Heart right ventricle (tissue), 16 donors: ENCODE data around the gene LRP1-AS. TPM values are rescaled to one million over a fixed set of nuclear protein-coding genes. Genes with fewer than 3 reads are reported as not detected.
"Not testable (repeated sequence)": the region's sequence is repeated elsewhere in the genome, so short reads cannot be mapped to it uniquely, and the experiment has no call there.

Experiments
- ATAC-seq, 8 donors: fragments of 200-7000 bp; cut with Tn5 transposase; one replicate each; pipeline ENCODE4 v1.9.1; 2020; ENCODE audit warnings: mild to moderate bottlenecking in 8 of 8, moderate library complexity in 8 of 8, moderate number of reproducible peaks in 1 of 8
- DNase-seq, 2 donors: peaks; one replicate each; pipeline ENCODE4 v3.0.0-alpha.2; 2020
- H3K27ac ChIP-seq, 10 donors: fragments of 200-600 bp; sonication (generic) in 2 of 10; one replicate each; pipeline versions ENCODE4 v1.5.0 to v1.8.0; 2020 to 2022; ENCODE audit warnings: mild to moderate bottlenecking in 3 of 10
- H3K27me3 ChIP-seq, 7 donors: fragments of 200-600 bp; one replicate each; pipeline ENCODE4 v1.8.0; 2021 to 2022; ENCODE audit warnings: mild to moderate bottlenecking in 2 of 7
- H3K36me3 ChIP-seq, 9 donors: fragments of 200-600 bp; sonication (generic) in 1 of 9; one replicate each; pipeline versions ENCODE4 v1.5.0 to v1.8.0; 2020 to 2022; ENCODE audit warnings: mild to moderate bottlenecking in 2 of 9
- H3K4me1 ChIP-seq, 9 donors: fragments of 200-600 bp; sonication (generic) in 1 of 9; one replicate each; pipeline versions ENCODE4 v1.5.0 to v1.8.0; 2020 to 2022; ENCODE audit warnings: mild to moderate bottlenecking in 4 of 9
- H3K4me3 ChIP-seq, 10 donors: fragments of 200-600 bp; sonication (generic) in 2 of 10; one replicate each; pipeline versions ENCODE4 v1.5.0 to v1.8.0; 2020 to 2022; ENCODE audit warnings: mild to moderate bottlenecking in 7 of 10, moderate library complexity in 2 of 10
- H3K9me3 ChIP-seq, 11 donors: fragments of 200-600 bp in 10 of 11; sonication (generic) in 2 of 11; one replicate each; pipeline versions ENCODE4 v1.5.0 to v1.8.0; 2013 to 2022; ENCODE audit warnings: mild to moderate bottlenecking in 2 of 11, control low read depth in 1 of 11, moderate library complexity in 1 of 11
- WGBS, 2 donors: extraction: QIAGEN DNeasy Blood & Tissue Kit; methylation state at CpG; one replicate each; pipeline ENCODE4 v1.1.7; 2013; ENCODE audit warnings: inconsistent platforms in 1 of 2; 5-methylcytosine and 5-hydroxymethylcytosine counted together
- intact Hi-C, 10 donors: fragments of 100-400 bp; cut with DNase I; formaldehyde crosslinking; loops; one replicate each; pipeline versions ENCODE4 v1.11.1 to v1.14.2; 2022
- polyA plus RNA-seq, 2 donors: library from polyadenylated mRNA; stranded (reverse); fragments of 200-250 nt; gene quantifications; one replicate each; pipeline ENCODE4 v1.2.3, GENCODE V29; 2013
- total RNA-seq, 10 donors: library from RNA; stranded (reverse); fragmentation: NEBNext Ultra II Directional in 3 of 10; extraction: Animal tissue kit (Norgen Biotek cat#: 25700) in 3 of 10; gene quantifications; one replicate each; pipeline versions ENCODE4 v1.2.1 to v1.2.4, GENCODE V29; 2021 to 2023
- TF ChIP-seq, protein P1 (sequence below), 9 donors: fragments of 200-600 bp; sonication (generic) in 2 of 9; IDR thresholded peaks; one replicate each; pipeline versions ENCODE4 v1.5.0 to v1.8.0; 2021 to 2022; ENCODE audit warnings: antibody characterized with exemption in 9 of 9, mild to moderate bottlenecking in 5 of 9, moderate library complexity in 1 of 9
- donor health status: Arrhythmogenic right ventricular cardiomyopathy.
- donor health status: ischemic (EF 13 %, LVEDD 7.1; RV severe dilation, severe dysfunction).
- donor health status: healthy with polysubstance abuse.
- donor health status: DM: no; HTN: yes; CAD: no.
- donor health status: DM: no; HTN: no; CAD: no.
- donor health status: ischemic (EF 25% LVEDD 6.9; RV normal size, moderate dysfunction).
- donor health status: ischemic (EF 25% LVEDD 5.7; RV mildly dilated, moderate dysfunction).
- donor health status: healthy.
- donor health status: DM: yes; HTN: yes; CAD: no.
- donor health status: Ischemic cardiomyopathy.
- donor health status: ischemic (EF 35%, LVEDD 5.7; RV mildly dilated, moderate dysfunction).
- donor health status: nonischemic (EF 11% LVEDD 7.7; RV severe dilation, severe dysfunction).
- donor health status: DM: yes; HTN: yes; CAD: no.
- donor health status: PGD.
- donor health status: ischemic (EF 29% LVEDD 5.4; RV normal size, mild dysfunction).
- donor health status: nonischemic (EF 23%, LVEDD 6.1; RV moderate dilation, normal function).

Gene LRP1-AS
- total and polyA plus RNA-seq, 12 donors: not detected

DNA sequence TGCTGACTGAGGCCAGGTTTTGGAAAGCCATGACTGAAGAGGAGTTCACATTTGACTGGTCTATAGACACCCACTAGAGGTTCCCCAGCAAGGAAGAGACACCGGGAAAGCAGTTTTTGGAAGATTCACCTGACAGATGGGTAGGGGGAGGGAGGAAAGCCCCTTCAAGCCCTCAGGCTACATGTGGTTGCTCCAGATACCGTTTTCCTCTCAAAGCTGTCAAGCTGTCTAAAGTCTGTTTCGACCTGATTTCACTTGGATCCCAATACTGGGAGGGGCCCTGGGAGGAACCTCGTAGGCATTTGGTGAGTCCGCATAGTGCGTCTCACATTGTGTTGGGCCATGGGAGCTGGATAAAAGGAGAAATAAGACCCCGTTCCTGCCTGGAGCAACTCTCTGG, 20.9 kb downstream of the LRP1-AS start:
- ATAC-seq (no peak), DNase-seq (no peak)
- Histone ChIP-seq H3K36me3 (no peaks in the 10 kb centered on the region), H3K27ac (peak overlapping the region in 8 of 10 donors; percentile 93 to 100 (median 99)), H3K9me3 (no peaks in the 10 kb centered on the region), H3K27me3 (peaks cover 0 to 20% (median 0%) of the 10 kb centered on the region in 7 donors), H3K4me3 (peak overlapping the region in 3 of 10 donors; percentile 75 to 99 (median 97)), H3K4me1 (peaks cover 3 to 44% (median 24%) of the 10 kb centered on the region in 9 donors)
- WGBS, 2 donors: 64 to 68% methylated on average over 7 of the region's 7 CpGs
- TF ChIP-seq, protein P1, sequence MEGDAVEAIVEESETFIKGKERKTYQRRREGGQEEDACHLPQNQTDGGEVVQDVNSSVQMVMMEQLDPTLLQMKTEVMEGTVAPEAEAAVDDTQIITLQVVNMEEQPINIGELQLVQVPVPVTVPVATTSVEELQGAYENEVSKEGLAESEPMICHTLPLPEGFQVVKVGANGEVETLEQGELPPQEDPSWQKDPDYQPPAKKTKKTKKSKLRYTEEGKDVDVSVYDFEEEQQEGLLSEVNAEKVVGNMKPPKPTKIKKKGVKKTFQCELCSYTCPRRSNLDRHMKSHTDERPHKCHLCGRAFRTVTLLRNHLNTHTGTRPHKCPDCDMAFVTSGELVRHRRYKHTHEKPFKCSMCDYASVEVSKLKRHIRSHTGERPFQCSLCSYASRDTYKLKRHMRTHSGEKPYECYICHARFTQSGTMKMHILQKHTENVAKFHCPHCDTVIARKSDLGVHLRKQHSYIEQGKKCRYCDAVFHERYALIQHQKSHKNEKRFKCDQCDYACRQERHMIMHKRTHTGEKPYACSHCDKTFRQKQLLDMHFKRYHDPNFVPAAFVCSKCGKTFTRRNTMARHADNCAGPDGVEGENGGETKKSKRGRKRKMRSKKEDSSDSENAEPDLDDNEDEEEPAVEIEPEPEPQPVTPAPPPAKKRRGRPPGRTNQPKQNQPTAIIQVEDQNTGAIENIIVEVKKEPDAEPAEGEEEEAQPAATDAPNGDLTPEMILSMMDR (IDR thresholded peaks at IDR 0.05): no peak
- intact Hi-C loops: loop anchor here in 4 of 10 donors (2.0 to 5.0 kb wide), 3 partner anchors 46 to 116 kb away; no protein-coding TSS in a partner anchor

DNA sequence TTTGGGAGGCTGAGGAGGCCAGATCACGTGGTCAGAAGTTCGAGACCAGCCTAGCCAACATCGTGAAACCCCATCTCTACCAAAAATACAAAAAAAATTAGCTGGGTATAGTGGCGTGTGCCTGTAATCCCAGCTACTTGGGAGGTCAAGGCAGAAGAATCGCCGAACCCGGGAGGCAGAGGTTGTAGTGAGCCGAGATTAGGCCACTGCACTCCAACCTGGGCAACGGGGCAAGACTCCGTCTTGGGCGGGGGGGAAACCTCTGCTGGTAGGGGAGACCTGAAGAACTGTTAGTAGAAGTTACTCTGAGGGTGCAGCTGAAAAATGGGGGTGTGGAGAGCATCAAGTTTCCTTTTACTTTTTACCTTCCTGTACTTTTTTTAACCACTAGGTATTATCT, 21.4 kb downstream of the LRP1-AS start:
- Histone ChIP-seq H3K9me3 (no peaks in the 10 kb centered on the region), H3K4me3 (no peak overlapping the region), H3K4me1 (peaks cover 3 to 39% (median 19%) of the 10 kb centered on the region in 9 donors), H3K27me3 (peaks cover 0 to 20% (median 0%) of the 10 kb centered on the region in 7 donors), H3K36me3 (no peaks in the 10 kb centered on the region), H3K27ac (peak overlapping the region in 2 of 10 donors; percentile 99)
- intact Hi-C loops: loop anchor here in 4 of 10 donors (2.0 to 5.0 kb wide), 3 partner anchors 46 to 116 kb away; no protein-coding TSS in a partner anchor
- 94 to 96% methylated on average over 11 of the region's 11 CpGs for WGBS, 2 donors
- DNase-seq: no peak
- TF ChIP-seq, protein P1 (IDR thresholded peaks at IDR 0.05): no peak
- no peak for ATAC-seq

DNA sequence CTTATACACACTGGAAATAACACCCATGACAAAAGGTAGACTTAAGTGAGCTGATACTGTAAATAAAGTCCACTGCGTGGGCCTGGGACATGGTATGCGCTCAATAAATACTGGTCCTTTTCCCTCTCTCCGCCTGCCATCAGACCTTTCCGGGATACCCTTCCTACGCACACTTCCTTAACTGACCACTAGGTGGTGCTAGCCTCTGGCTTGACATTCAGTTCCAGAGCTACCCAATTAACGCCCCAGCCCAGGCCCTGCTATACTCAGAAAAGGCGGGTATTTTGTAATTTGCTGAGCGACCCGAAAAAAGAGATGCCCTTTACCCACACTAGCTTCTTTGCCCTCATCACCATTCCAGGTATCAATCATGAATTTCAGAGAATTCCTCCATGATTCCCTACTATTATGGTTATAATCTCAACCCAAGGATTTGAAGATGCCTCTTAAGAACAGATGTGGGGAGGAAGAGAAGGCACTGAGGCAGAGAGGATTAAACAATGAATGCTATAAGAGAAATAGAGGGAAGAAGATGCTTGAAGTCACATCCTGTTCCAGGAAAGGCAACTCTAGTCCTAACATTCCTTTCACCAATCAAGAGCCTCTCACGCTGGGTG, 23.1 kb downstream of the LRP1-AS start:
- peaks cover 0 to 15% (median 0%) of the 10 kb centered on the region in 7 donors for H3K27me3 ChIP-seq
- TF ChIP-seq, protein P1 (IDR thresholded peaks at IDR 0.05): peak; percentile 92 to 99 (median 97)
- peak in 2 of 8 donors; percentile 19 to 32 for ATAC-seq
- intact Hi-C loops: loop anchor here in 9 of 10 donors (1.0 to 2.0 kb wide), 5 partner anchors 46 to 60 kb away; no protein-coding TSS in a partner anchor
- no peak overlapping the region for H3K4me3 ChIP-seq
- H3K4me1 ChIP-seq: peaks cover 0 to 22% (median 8%) of the 10 kb centered on the region in 9 donors
- WGBS, 2 donors: 15 to 18% methylated on average over 10 of the region's 10 CpGs
- no peaks in the 10 kb centered on the region for H3K9me3 ChIP-seq
- DNase-seq: peak in 1 of 2 donors; percentile 84
- H3K36me3 ChIP-seq: no peaks in the 10 kb centered on the region
- no peak overlapping the region for H3K27ac ChIP-seq

DNA sequence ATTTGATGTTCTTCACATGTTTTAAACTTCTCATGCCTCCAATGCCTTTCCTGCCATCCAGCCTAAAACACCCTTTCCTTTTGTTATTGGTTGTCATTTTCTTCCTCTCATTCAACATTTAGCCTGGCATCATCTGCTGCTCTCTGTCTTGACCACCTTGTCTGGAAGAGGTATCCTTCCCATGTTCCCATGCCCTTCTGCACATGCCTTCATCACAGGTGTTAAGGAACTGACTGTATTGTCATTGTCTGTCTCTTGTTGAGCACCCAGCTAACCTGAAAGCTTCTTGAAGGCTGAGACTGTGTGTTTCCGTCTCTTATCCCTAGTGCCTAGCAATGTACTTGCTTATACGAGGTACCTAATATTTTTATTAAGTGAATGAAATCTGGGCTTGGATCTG, 23.6 kb downstream of the LRP1-AS start:
- DNase-seq: no peak
- Histone ChIP-seq H3K27ac (no peak overlapping the region), H3K27me3 (peaks cover 0 to 10% (median 0%) of the 10 kb centered on the region in 7 donors), H3K4me1 (peaks cover 0 to 24% (median 9%) of the 10 kb centered on the region in 9 donors), H3K9me3 (no peaks in the 10 kb centered on the region), H3K4me3 (no peak overlapping the region), H3K36me3 (no peaks in the 10 kb centered on the region)
- WGBS, 2 donors: 42 to 46% methylated on average over 2 of the region's 2 CpGs
- intact Hi-C loops: loop anchor here in 9 of 10 donors (1.0 to 2.0 kb wide), 5 partner anchors 47 to 61 kb away; no protein-coding TSS in a partner anchor
- ATAC-seq: no peak
- TF ChIP-seq, protein P1 (IDR thresholded peaks at IDR 0.05): no peak

DNA sequence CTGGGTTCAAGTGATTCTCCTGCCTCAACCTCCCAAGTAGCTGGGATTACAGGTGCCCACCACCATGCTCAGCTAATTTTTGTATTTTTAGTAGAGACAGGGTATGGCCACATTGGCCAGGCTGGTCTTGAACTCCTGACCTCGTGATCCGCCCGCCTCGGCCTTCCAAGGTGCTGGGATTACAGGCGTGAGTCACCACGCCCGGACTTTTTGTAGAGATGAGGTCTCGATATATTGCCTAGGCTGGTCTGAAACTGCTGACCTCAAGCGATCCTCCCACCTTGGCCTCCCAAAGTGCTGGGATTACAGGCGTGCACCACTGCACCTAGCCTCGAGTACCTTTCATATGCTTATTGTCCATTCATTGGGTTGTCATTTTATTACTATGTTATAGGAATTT, 26.7 kb downstream of the LRP1-AS start:
- 90 to 97% methylated on average over 11 of the region's 11 CpGs for WGBS, 2 donors
- H3K27ac ChIP-seq, H3K36me3 ChIP-seq, H3K27me3 ChIP-seq, H3K4me3 ChIP-seq, ATAC-seq, intact Hi-C loops, H3K9me3 ChIP-seq, DNase-seq: not testable (repeated sequence)
- peaks cover 0 to 21% (median 0%) of the 10 kb centered on the region in 9 donors for H3K4me1 ChIP-seq
